GM23338 (cell line): Measurements from ENCODE around the gene ZYG11B. TPM values are rescaled to one million over a fixed set of nuclear protein-coding genes. Genes with fewer than 3 reads are reported as not detected.

Source experiments
- ATAC-seq: fragments of 200-7000 bp; cut with Tn5 transposase; 3 replicates; pipeline ENCODE4 v1.9.1; 2020
- DNase-seq: peaks from one replicate; pipeline ENCODE4 v3.0.0-alpha.2; 2015; ENCODE audit warnings: low spot score
- H2AFZ ChIP-seq: fragments of 200-600 bp; sonication (generic); 2 replicates; pipeline ENCODE4 v1.8.0; 2016; ENCODE audit warnings: antibody characterized with exemption, mild to moderate bottlenecking, moderate library complexity
- H3F3A ChIP-seq: fragments of 200-600 bp; sonication (generic); replicated peaks from 2 replicates; pipeline ENCODE4 v1.8.0; 2017; ENCODE audit warnings: antibody characterized with exemption, mixed run types, low read depth
- H3K27ac ChIP-seq: fragments of 200-600 bp; sonication (generic); 2 replicates; pipeline ENCODE4 v1.6.1; 2016; ENCODE audit warnings: low read depth
- H3K27me3 ChIP-seq: fragments of 200-600 bp; sonication (generic); 2 replicates; pipeline ENCODE4 v1.8.0; 2016; ENCODE audit warnings: mild to moderate bottlenecking, mixed run types, moderate library complexity; ENCODE audit not compliant: insufficient read depth
- H3K36me3 ChIP-seq: fragments of 200-600 bp; sonication (generic); 2 replicates; pipeline ENCODE4 v1.8.0; 2016; ENCODE audit warnings: mild to moderate bottlenecking; ENCODE audit not compliant: insufficient read depth
- H3K4me1 ChIP-seq: fragments of 200-600 bp; sonication (generic); 2 replicates; pipeline ENCODE4 v1.8.0; 2016; ENCODE audit warnings: mild to moderate bottlenecking, moderate library complexity; ENCODE audit not compliant: insufficient read depth
- H3K4me2 ChIP-seq: fragments of 200-600 bp; sonication (generic); 2 replicates; pipeline ENCODE4 v1.7.1; 2017; ENCODE audit warnings: mixed run types
- H3K4me3 ChIP-seq: fragments of 200-600 bp; sonication (generic); 2 replicates; pipeline ENCODE4 v1.6.1; 2016; ENCODE audit warnings: mixed run types
- H3K79me2 ChIP-seq: fragments of 200-600 bp; sonication (generic); replicated peaks from 2 replicates; pipeline ENCODE4 v1.8.0; 2017; ENCODE audit warnings: mild to moderate bottlenecking; ENCODE audit not compliant: insufficient read depth
- H3K9me2 ChIP-seq: fragments of 200-600 bp; sonication (generic); 2 replicates; pipeline ENCODE4 v1.8.0; 2017; ENCODE audit not compliant: insufficient read depth
- H4K20me1 ChIP-seq: fragments of 200-600 bp; sonication (generic); replicated peaks from 2 replicates; pipeline ENCODE4 v1.8.0; 2017; ENCODE audit warnings: mild to moderate bottlenecking; ENCODE audit not compliant: insufficient read depth
- H3K27ac Mint-ChIP-seq: 2 replicates; pipeline ENCODE4 v1.8.0; 2020; ENCODE audit warnings: inconsistent platforms, mild to moderate bottlenecking, moderate library complexity, mixed read lengths
- H3K27me3 Mint-ChIP-seq: 3 replicates; pipeline ENCODE4 v1.8.0; 2022; ENCODE audit warnings: low read depth, mild to moderate bottlenecking, moderate library complexity, mixed read lengths, inconsistent platforms; ENCODE audit not compliant: insufficient read depth, poor library complexity
- H3K36me3 Mint-ChIP-seq: 3 replicates; pipeline ENCODE4 v1.8.0; 2021; ENCODE audit warnings: low read depth, mild to moderate bottlenecking, inconsistent platforms, moderate library complexity, mixed read lengths
- H3K4me1 Mint-ChIP-seq: 3 replicates; pipeline ENCODE4 v1.8.0; 2020; ENCODE audit warnings: mild to moderate bottlenecking, inconsistent platforms, mixed read lengths
- H3K4me3 Mint-ChIP-seq: 3 replicates; pipeline ENCODE4 v1.8.0; 2021; ENCODE audit warnings: moderate library complexity, mild to moderate bottlenecking, inconsistent platforms, mixed read lengths
- H3K9me3 Mint-ChIP-seq: 3 replicates; pipeline ENCODE4 v1.8.0; 2020; ENCODE audit warnings: moderate library complexity, mild to moderate bottlenecking, inconsistent platforms, mixed read lengths
- CREB1 ChIP-seq: fragments of 250-450 bp; sonication (Bioruptor Pico); IDR thresholded peaks from 2 replicates; pipeline ENCODE4 v1.5.0; 2020; ENCODE audit warnings: low read depth, mild to moderate bottlenecking, moderate library complexity
- EZH2 ChIP-seq: fragments of 200-600 bp; sonication (generic); IDR thresholded peaks from one replicate; pipeline ENCODE4 v1.8.0; 2017; ENCODE audit warnings: antibody characterized with exemption, mild to moderate bottlenecking, low read depth; ENCODE audit not compliant: unreplicated experiment
- EZH2phosphoT487 ChIP-seq: fragments of 200-600 bp; sonication (generic); IDR thresholded peaks from one replicate; pipeline ENCODE4 v1.8.1; 2018; ENCODE audit warnings: antibody characterized with exemption; ENCODE audit not compliant: unreplicated experiment
- JUNB ChIP-seq: IDR thresholded peaks from one replicate; pipeline ENCODE4 v1.6.1; 2016; ENCODE audit warnings: antibody characterized with exemption; ENCODE audit not compliant: unreplicated experiment
- NANOG ChIP-seq: IDR thresholded peaks from 2 replicates; pipeline ENCODE4 v1.6.1; 2016; ENCODE audit warnings: antibody characterized with exemption, borderline replicate concordance
- POLR2AphosphoS5 ChIP-seq: IDR thresholded peaks from 2 replicates; pipeline ENCODE4 v1.6.1; 2016; ENCODE audit warnings: antibody characterized with exemption, low read depth
- REST ChIP-seq: IDR thresholded peaks from one replicate; pipeline ENCODE4 v1.6.1; 2018; ENCODE audit warnings: antibody characterized with exemption; ENCODE audit not compliant: unreplicated experiment
- STAT1 ChIP-seq: IDR thresholded peaks from one replicate; pipeline ENCODE4 v1.6.1; 2016; ENCODE audit warnings: antibody characterized with exemption; ENCODE audit not compliant: unreplicated experiment
- ZNF114 ChIP-seq: fragments of 250-450 bp; sonication (Bioruptor Pico); IDR thresholded peaks from 2 replicates; pipeline ENCODE4 v1.5.0; 2020; ENCODE audit warnings: mild to moderate bottlenecking, moderate library complexity
- ZNF331 ChIP-seq: fragments of 250-450 bp; sonication (Bioruptor Pico); IDR thresholded peaks from 2 replicates; pipeline ENCODE4 v1.5.0; 2020; ENCODE audit warnings: low read depth, mild to moderate bottlenecking, moderate library complexity
- ZNF462 ChIP-seq: fragments of 250-450 bp; sonication (Bioruptor Pico); IDR thresholded peaks from 2 replicates; pipeline ENCODE4 v1.5.0; 2020; ENCODE audit warnings: mild to moderate bottlenecking, moderate library complexity
- polyA plus RNA-seq: library from polyadenylated mRNA; unstranded; fragments of >200 nt; fragmentation: Nextera tagmentation; extraction: Ambion mirVana; gene quantifications from 2 replicates; pipeline ENCODE4 v1.2.1, GENCODE V29; 2016
- total RNA-seq: library from RNA; depleted of rRNA; stranded (reverse); fragments of >200 nt; shearing (Covaris generic); gene quantifications from 2 replicates; pipeline ENCODE4 v1.2.3, GENCODE V29; 2014
- TF ChIP-seq, protein P1 (sequence below): IDR thresholded peaks from 2 replicates; pipeline ENCODE4 v1.6.1; 2016; ENCODE audit warnings: antibody characterized with exemption

ZYG11B gene
- total and polyA plus RNA-seq, 2 experiments from 2014 or later: 7.8 to 42.3 TPM

GRCh38 chr1:52695627-52696026, 30.6 kb upstream of the ZYG11B start:
- peaks cover 11% of the 10 kb centered on the region; the same call in 2 of the 3 replicates for H3K9me3 Mint-ChIP-seq
- TF ChIP-seq ZNF114 (CRISPR knock-in tag) (no peak), CREB1 (CRISPR knock-in tag) (no peak), ZNF462 (CRISPR knock-in tag) (no peak), STAT1 (no peak), EZH2 (no peak), NANOG (no peak), ZNF331 (CRISPR knock-in tag) (no peak), REST (no peak), EZH2phosphoT487 (no peak), JUNB (no peak), POLR2AphosphoS5 (no peak)
- TF ChIP-seq, protein P1, sequence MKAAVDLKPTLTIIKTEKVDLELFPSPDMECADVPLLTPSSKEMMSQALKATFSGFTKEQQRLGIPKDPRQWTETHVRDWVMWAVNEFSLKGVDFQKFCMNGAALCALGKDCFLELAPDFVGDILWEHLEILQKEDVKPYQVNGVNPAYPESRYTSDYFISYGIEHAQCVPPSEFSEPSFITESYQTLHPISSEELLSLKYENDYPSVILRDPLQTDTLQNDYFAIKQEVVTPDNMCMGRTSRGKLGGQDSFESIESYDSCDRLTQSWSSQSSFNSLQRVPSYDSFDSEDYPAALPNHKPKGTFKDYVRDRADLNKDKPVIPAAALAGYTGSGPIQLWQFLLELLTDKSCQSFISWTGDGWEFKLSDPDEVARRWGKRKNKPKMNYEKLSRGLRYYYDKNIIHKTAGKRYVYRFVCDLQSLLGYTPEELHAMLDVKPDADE: no peak
- H3K9me2 ChIP-seq: no peaks in the 10 kb centered on the region
- H2AFZ ChIP-seq: no peak overlapping the region
- H3K4me2 ChIP-seq: peak overlapping the region; percentile 14; the same call in 1 of the 2 replicates
- peaks cover 23% of the 10 kb centered on the region for H4K20me1 ChIP-seq
- no peaks in the 10 kb centered on the region for H3K27me3 ChIP-seq
- peaks cover 13% of the 10 kb centered on the region for H3K27me3 Mint-ChIP-seq
- H3K36me3 ChIP-seq: peaks cover 14% of the 10 kb centered on the region
- H3F3A ChIP-seq: 0 out of 2 replicates have a peak, but pooled peaks cover 2% of the 10 kb centered on the region
- ATAC-seq (no peak), DNase-seq (no peak)
- H3K4me3 Mint-ChIP-seq: peak overlapping the region; percentile 20; the same call in 2 of the 3 replicates
- H3K79me2 ChIP-seq: peaks cover 56% of the 10 kb centered on the region
- H3K4me1 ChIP-seq: peaks cover 14% of the 10 kb centered on the region
- peaks cover 11% of the 10 kb centered on the region; the same call in 1 of the 3 replicates for H3K4me1 Mint-ChIP-seq
- H3K4me3 ChIP-seq: no peak overlapping the region
- no peak overlapping the region for H3K27ac ChIP-seq
- H3K36me3 Mint-ChIP-seq: peaks cover 54% of the 10 kb centered on the region
- no peak overlapping the region for H3K27ac Mint-ChIP-seq
